Endometrial microvascular endothelial cells (primary cell): ENCODE data around the gene OR13F1. TPM values are rescaled to one million over a fixed set of nuclear protein-coding genes. Genes with fewer than 3 reads are reported as not detected.
"Not testable (repeated sequence)": the region's sequence is repeated elsewhere in the genome, so short reads cannot be mapped to it uniquely, and the experiment has no call there.

Experiments used
- in situ Hi-C: cut with HindIII; loops from 2 replicates; pipeline ENCODE4 v1.10.0; 2017; ENCODE audit warnings: low sequenced_read_pairs, low pct_unique_long_range_greater_than_20kb; ENCODE audit errors: inconsistent ontology term
- total RNA-seq: library from RNA; depleted of rRNA; stranded (reverse); fragments of >200 nt; gene quantifications from one replicate; pipeline ENCODE4 v1.2.3, GENCODE V29; 2015; ENCODE audit errors: inconsistent ontology term

Gene OR13F1, protein sequence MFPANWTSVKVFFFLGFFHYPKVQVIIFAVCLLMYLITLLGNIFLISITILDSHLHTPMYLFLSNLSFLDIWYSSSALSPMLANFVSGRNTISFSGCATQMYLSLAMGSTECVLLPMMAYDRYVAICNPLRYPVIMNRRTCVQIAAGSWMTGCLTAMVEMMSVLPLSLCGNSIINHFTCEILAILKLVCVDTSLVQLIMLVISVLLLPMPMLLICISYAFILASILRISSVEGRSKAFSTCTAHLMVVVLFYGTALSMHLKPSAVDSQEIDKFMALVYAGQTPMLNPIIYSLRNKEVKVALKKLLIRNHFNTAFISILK
- total RNA-seq: not detected

DNA sequence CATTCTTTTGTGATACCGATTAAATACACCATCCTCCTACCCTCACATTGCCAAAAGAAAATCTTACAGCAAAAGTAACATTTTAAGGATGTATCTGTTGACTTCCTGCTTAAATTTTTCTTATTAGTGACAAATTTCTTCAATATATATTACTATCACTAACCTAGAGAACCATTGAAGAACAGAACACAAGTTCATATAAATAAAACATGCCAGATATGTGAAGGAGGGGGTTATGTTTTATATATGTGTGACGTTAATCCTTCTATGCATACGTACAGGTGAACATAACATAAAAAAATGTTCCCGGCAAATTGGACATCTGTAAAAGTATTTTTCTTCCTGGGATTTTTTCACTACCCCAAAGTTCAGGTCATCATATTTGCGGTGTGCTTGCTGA lies at the start of gene OR13F1:
OR13F1 (plus strand) TSS at position 301 of the 400 bp plus-strand sequence; CDS start at position 301, 0 bp downstream.
- in situ Hi-C loops: no loop called here

DNA sequence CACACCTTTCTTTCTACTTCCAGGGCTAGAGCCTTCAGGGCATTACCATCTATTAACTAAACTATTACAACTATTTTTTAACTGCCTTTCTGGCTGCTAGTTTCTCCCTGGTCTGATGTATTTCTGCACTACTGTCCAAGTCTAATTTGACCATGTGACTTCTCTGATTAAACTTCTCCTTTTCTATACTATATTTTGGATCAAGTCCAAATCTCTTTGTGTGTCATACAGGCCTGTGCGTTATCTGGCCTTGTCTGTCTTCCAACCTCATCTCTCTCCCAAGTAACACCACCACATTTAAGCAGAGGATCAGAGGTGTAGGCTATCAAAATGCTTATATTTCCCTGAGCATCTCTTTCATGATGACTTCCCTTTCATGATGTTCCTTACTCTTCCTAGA lies 47.2 kb upstream of the OR13F1 start:
- in situ Hi-C loops: no loop called here

GRCh38 chr9:104463864-104464263 lies 40.2 kb upstream of the OR13F1 start:
- in situ Hi-C loops: no loop called here

GRCh38 chr9:104468261-104468660 lies 35.8 kb upstream of the OR13F1 start:
- in situ Hi-C loops: no loop called here

- in situ Hi-C loops: no loop called here
These were observed 21.0 kb upstream of the OR13F1 start for GRCh38 chr9:104482921-104483570.

GRCh38 chr9:104485014-104485413 lies 19.0 kb upstream of the OR13F1 start:
- in situ Hi-C loops: no loop called here

- in situ Hi-C loops: no loop called here
These were observed 9.3 kb upstream of the OR13F1 start for GRCh38 chr9:104494808-104495207.

GRCh38 chr9:104503440-104503839 lies 623 bp upstream of the OR13F1 start:
- in situ Hi-C loops: no loop called here

DNA sequence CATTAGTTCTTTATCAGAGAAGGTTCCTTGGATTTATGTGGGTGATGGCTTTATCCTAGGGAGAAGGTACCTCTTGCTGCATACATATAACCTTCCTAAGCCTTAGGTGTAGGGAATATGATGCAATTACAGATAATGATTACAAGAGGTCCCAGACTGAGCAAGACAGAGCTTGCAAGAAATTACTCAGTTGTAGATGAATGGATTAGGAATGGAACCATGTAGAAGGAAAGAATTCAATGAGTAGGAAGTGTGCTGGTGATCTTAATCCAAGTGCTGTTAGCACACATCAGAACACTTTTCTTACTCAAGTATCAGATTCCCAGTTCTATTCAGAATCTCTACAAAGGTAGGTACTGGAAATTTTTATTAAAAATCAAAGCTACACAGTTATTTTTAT lies 2.5 kb downstream of the OR13F1 start:
- in situ Hi-C loops: no loop called here

- in situ Hi-C loops: no loop called here
These were observed 10.8 kb downstream of the OR13F1 start for GRCh38 chr9:104514901-104515300.

DNA sequence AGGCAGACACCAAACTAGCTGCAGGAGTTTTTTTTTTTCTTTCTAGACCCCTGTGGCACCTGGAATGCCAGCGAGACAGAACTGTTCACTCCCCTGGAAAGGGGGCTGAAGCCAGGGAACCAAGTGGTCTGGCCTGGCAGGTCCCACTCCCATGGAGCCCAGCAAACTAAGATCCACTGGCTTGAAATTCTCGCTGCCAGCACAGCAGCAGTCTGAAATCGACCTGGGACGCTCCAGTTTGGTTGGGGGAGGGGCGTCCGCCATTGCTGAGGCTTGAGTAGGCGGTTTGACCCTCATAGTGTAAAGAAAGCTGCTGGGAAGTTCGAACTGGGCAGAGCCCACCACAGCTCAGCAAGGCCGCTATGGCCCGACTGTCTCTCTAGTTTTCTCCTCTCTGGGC lies 16.2 kb downstream of the OR13F1 start:
- in situ Hi-C loops: not testable (repeated sequence)

- in situ Hi-C loops: no loop called here
These were observed 23.0 kb downstream of the OR13F1 start, which contains the start of gene OR13C4 for GRCh38 chr9:104527109-104527508. TSS of gene OR13C4 (minus strand) at chr9:104527209. CDS start at chr9:104527209, 0 bp downstream.

- in situ Hi-C loops: no loop called here
These were observed 32.7 kb downstream of the OR13F1 start, which contains the start of gene OR13C3 for GRCh38 chr9:104536756-104537155. TSS of gene OR13C3 (minus strand) at chr9:104536856. CDS start at chr9:104536723, 133 bp downstream.

DNA sequence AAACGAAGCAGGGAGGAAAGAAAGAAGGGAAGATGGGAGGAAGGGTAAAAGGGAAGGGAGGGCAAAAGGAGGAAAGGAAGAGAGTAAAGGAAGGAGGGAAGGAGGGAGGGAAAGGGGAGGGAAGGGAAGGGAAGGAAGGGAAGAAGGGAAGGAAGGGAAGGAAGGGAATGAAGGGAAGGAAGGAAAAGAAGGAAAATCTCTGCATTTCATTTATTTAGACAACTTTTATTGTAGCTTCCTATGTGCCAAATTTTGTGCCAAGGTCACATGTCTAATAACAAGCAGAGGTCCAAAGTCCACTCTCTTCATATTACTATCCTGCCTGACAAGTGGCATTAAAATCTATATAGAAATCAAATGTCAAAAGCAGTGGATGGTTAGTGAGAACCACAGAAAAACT lies 35.2 kb downstream of the OR13F1 start:
- in situ Hi-C loops: no loop called here

DNA sequence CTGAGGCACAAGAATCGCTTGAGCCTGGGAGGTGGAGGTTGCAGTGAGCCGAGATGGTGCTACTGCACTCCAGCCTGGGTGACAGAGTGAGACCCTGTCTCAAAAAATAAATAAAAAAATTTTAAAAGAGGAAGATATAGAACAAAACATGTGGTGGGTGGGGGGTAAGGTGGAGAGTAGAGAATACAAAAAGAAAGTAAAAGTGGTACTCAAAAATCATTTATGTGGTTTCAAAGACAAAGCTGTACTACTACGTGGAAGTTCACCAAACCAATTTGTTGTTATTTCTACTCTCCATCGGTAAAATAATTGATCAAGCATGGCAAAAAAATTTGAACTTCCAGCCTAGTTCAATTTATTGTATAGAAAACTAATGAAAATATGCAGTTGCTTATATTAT lies 40.6 kb downstream of the OR13F1 start:
- in situ Hi-C loops: no loop called here

- in situ Hi-C loops: no loop called here
These were observed 49.2 kb downstream of the OR13F1 start for GRCh38 chr9:104553261-104553660.

Other genes with a start within 250 kb of the OR13F1 start
- gene OR13C4, start 22.9 kb downstream of the OR13F1 start, total RNA-seq: not detected
- not detected for gene OR13C3, start 32.6 kb downstream of the OR13F1 start, total RNA-seq
- gene OR13C8, start 64.9 kb downstream of the OR13F1 start, total RNA-seq: not detected
- gene OR13C5, start 95.2 kb downstream of the OR13F1 start, total RNA-seq: not detected
- not detected for gene OR13C2, start 101.4 kb downstream of the OR13F1 start, total RNA-seq
- gene OR13C9, start 113.9 kb downstream of the OR13F1 start, total RNA-seq: not detected
- gene OR13D1, start 190.3 kb downstream of the OR13F1 start, total RNA-seq: not detected
- 68.4 TPM for gene NIPSNAP3A, start 243.4 kb downstream of the OR13F1 start, total RNA-seq